ENCODE measurements around the gene SLC25A14.

DNA sequence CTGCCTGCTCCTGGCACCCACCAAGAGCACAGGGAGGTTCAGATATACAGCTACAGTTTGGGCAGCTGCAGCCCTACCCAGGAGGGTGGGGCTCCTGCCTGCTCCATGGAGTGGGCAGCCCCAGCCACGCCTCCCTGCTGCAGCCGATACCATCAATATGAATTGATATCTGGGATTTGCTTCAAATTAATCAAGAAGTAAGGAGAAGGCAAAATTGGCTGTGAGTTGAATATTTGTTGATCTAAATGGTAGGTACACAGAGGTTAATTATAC lies 39.8 kb upstream of the SLC25A14 start:
- TF ChIP-seq CTCF (IDR thresholded peaks at IDR 0.05; ENCODE audit: low read length) (no peak), EZH2 (IDR thresholded peaks at IDR 0.05; ENCODE audit: borderline replicate concordance, low read length) (no peak)
